SK-N-SH (cell line): ENCODE data around the gene PHKA2. TPM values are rescaled to one million over a fixed set of nuclear protein-coding genes. Genes with fewer than 3 reads are reported as not detected.

ENCODE experiments used
- CTCF ChIA-PET: fragments of 300-600, 350-600 bp; formaldehyde crosslinking; extraction: SDS; loops from one replicate; lab custom pipeline; 2021; lab: Yijun Ruan, JAX
- POLR2A ChIA-PET: fragments of 350-600 bp; sonication (Branson Sonifier 250); formaldehyde crosslinking; extraction: SDS; loops from one replicate; lab custom pipeline; 2020; ENCODE audit warnings: antibody characterized with exemption, inconsistent platforms; lab: Yijun Ruan, JAX
- DNase-seq: peaks from one replicate; pipeline ENCODE4 v3.0.0; 2012
- H2AFZ ChIP-seq: fragments of 200-600 bp; sonication (generic); 2 replicates; pipeline ENCODE4 v1.8.1; 2016; ENCODE audit warnings: antibody characterized with exemption, mild to moderate bottlenecking, low read depth
- H3F3A ChIP-seq: fragments of 200-600 bp; sonication (generic); replicated peaks from 2 replicates; pipeline ENCODE3; 2016; ENCODE audit warnings: antibody characterized with exemption, mild to moderate bottlenecking; ENCODE audit not compliant: insufficient read depth
- H3K27ac ChIP-seq, 2 experiments: fragments of 200-500 bp in 1 of 2; fragments of 200-600 bp in 1 of 2; sonication (Bioruptor generic) in 1 of 2; sonication (generic), shearing (Covaris generic) in 1 of 2; 2 replicates each; pipeline versions ENCODE4 v1.5.1 to v1.6.1; 2014 to 2016; ENCODE audit warnings: low read depth in 2 of 2, inconsistent platforms in 1 of 2, low read length in 1 of 2, mild to moderate bottlenecking in 1 of 2, mixed read lengths in 1 of 2
- H3K27me3 ChIP-seq: fragments of 200-600 bp; sonication (generic), shearing (Covaris generic); 2 replicates; pipeline ENCODE4 v1.6.1; 2016; ENCODE audit warnings: mixed run types; ENCODE audit not compliant: insufficient read depth
- H3K36me3 ChIP-seq, 2 experiments: fragments of 200-500 bp in 1 of 2; fragments of 200-600 bp in 1 of 2; sonication (Bioruptor generic) in 1 of 2; sonication (generic) in 1 of 2; replicated peaks in 1 of 2; 2 replicates each; pipeline versions ENCODE3 to v1.5.1; 2014 to 2016; ENCODE audit warnings: low read length in 1 of 2, mild to moderate bottlenecking in 1 of 2; ENCODE audit not compliant: insufficient read depth in 2 of 2, control insufficient read depth in 1 of 2
- H3K4me1 ChIP-seq, 2 experiments: fragments of 200-500 bp in 1 of 2; fragments of 200-600 bp in 1 of 2; sonication (Bioruptor generic) in 1 of 2; sonication (generic), shearing (Covaris generic) in 1 of 2; 2 replicates each; pipeline versions ENCODE4 v1.5.1 to v1.6.1; 2014 to 2016; ENCODE audit warnings: low read depth in 1 of 2, low read length in 1 of 2, mixed run types in 1 of 2; ENCODE audit not compliant: insufficient read depth in 2 of 2, control insufficient read depth in 1 of 2
- H3K4me2 ChIP-seq: fragments of 200-600 bp; sonication (generic), shearing (Covaris generic); 2 replicates; pipeline ENCODE4 v1.6.1; 2017; ENCODE audit warnings: mixed run types
- H3K4me3 ChIP-seq, 2 experiments: fragments of 200-500 bp in 1 of 2; fragments of 200-600 bp in 1 of 2; sonication (Bioruptor generic) in 1 of 2; sonication (generic), shearing (Covaris generic) in 1 of 2; 2 replicates each; pipeline versions ENCODE4 v1.5.1 to v1.8.1; 2014 to 2016; ENCODE audit warnings: low read depth in 2 of 2, inconsistent platforms in 1 of 2, low read length in 1 of 2, mild to moderate bottlenecking in 1 of 2, mixed read lengths in 1 of 2, moderate library complexity in 1 of 2
- H3K79me2 ChIP-seq: fragments of 200-600 bp; sonication (generic); 2 replicates; pipeline ENCODE4 v1.8.1; 2017; ENCODE audit warnings: mild to moderate bottlenecking; ENCODE audit not compliant: insufficient read depth
- H3K9ac ChIP-seq: fragments of 200-600 bp; sonication (generic); 2 replicates; pipeline ENCODE4 v1.6.1; 2017; ENCODE audit warnings: mixed run types
- H3K9me2 ChIP-seq: fragments of 200-600 bp; sonication (generic); 2 replicates; pipeline ENCODE4 v1.6.1; 2017; ENCODE audit warnings: mixed run types
- H3K9me3 ChIP-seq: fragments of 200-600 bp; sonication (generic); 2 replicates; pipeline ENCODE4 v1.6.1; 2017; ENCODE audit warnings: mixed run types, mild to moderate bottlenecking, moderate library complexity
- H4K20me1 ChIP-seq: fragments of 200-600 bp; sonication (generic); 2 replicates; pipeline ENCODE4 v1.6.1; 2017; ENCODE audit warnings: mild to moderate bottlenecking, mixed run types; ENCODE audit not compliant: insufficient read depth
- CTCF ChIP-seq: fragments of 200-600 bp; sonication (generic); IDR thresholded peaks from 2 replicates; pipeline ENCODE4 v1.6.1; 2017; ENCODE audit warnings: antibody characterized with exemption, mild to moderate bottlenecking, moderate library complexity
- ELF1 ChIP-seq: IDR thresholded peaks from 2 replicates; pipeline ENCODE4 v1.4.0; 2012
- GABPA ChIP-seq: IDR thresholded peaks from 2 replicates; pipeline ENCODE4 v1.4.0; 2012; ENCODE audit warnings: low read depth, mild to moderate bottlenecking
- JUND ChIP-seq: IDR thresholded peaks from 2 replicates; pipeline ENCODE4 v1.4.0; 2012
- NFIC ChIP-seq: IDR thresholded peaks from 2 replicates; pipeline ENCODE4 v1.4.0; 2012; ENCODE audit warnings: borderline replicate concordance
- PBX3 ChIP-seq: IDR thresholded peaks from 2 replicates; pipeline ENCODE4; 2012
- POLR2AphosphoS5 ChIP-seq: IDR thresholded peaks from 2 replicates; pipeline ENCODE4 v1.6.1; 2012; ENCODE audit warnings: low read depth, low read length
- REST ChIP-seq: IDR thresholded peaks from 2 replicates; pipeline ENCODE4 v1.6.1; 2012; ENCODE audit warnings: mild to moderate bottlenecking, low read depth, low read length, moderate library complexity
- RXRA ChIP-seq: IDR thresholded peaks from 2 replicates; pipeline ENCODE4 v1.4.0; 2012; ENCODE audit warnings: low read depth, mild to moderate bottlenecking, borderline replicate concordance
- SMC3 ChIP-seq: IDR thresholded peaks from 2 replicates; pipeline ENCODE4 v1.6.1; 2012; ENCODE audit warnings: low read depth, low read length, improper control_type of control experiment
- TCF12 ChIP-seq: IDR thresholded peaks from 2 replicates; pipeline ENCODE4 v1.4.0; 2012
- USF1 ChIP-seq: IDR thresholded peaks from 2 replicates; pipeline ENCODE4 v1.4.0; 2012; ENCODE audit warnings: low read depth, borderline replicate concordance
- WGBS: methylation state at CpG from one replicate; pipeline ENCODE4 v1.1.6; 2017; ENCODE audit warnings: low lambda C conversion rate; 5-methylcytosine and 5-hydroxymethylcytosine counted together
- polyA plus RNA-seq, 3 experiments: library from polyadenylated mRNA; depleted of rRNA; stranded (reverse); fragments of >200 nt; gene quantifications; 2 replicates each; pipeline ENCODE4 v1.2.3, GENCODE V29; 2012

Gene PHKA2
- polyA plus RNA-seq, 1 of the 3 experiments (the other 2 are of a cell fraction), result 20.5 TPM

- CTCF ChIA-PET, result interaction anchor here (1.5 kb wide), 1 partner anchor 53 kb away, joined by 5 read pairs; no protein-coding TSS in a partner anchor
Observed at GRCh38 chrX:18984381-18985185, 669 bp upstream of the PHKA2 start.

GRCh38 chrX:18981124-18981807 lies 2.6 kb downstream of the PHKA2 start:
- WGBS, result 48% methylated on average over 6 of the region's 6 CpGs
- Histone ChIP-seq H3K27ac (no peak overlapping the region), H3K27me3 (no peaks in the 10 kb centered on the region), H3K9ac (no peak overlapping the region), H4K20me1 (no peaks in the 10 kb centered on the region), H3K9me3 (no peaks in the 10 kb centered on the region), H2AFZ (no peak overlapping the region), H3K36me3 (no peaks in the 10 kb centered on the region), H3F3A (no peaks in the 10 kb centered on the region), H3K79me2 (peaks cover 15% of the 10 kb centered on the region; the same call in 1 of the 2 replicates), H3K9me2 (no peaks in the 10 kb centered on the region), H3K4me1 (peaks cover 0 to 6% of the 10 kb centered on the region in 2 experiments; a peak in 2 of 4 replicates), H3K4me3 (no peak overlapping the region), H3K4me2 (no peak overlapping the region)
- CTCF ChIA-PET, result interaction anchor here (1.1 kb wide), 1 partner anchor 352 kb away, joined by 5 read pairs; no protein-coding TSS in a partner anchor
- DNase-seq, result no peak
- POLR2A ChIA-PET, result no interaction called here
- TF ChIP-seq REST, result no peak
- TF ChIP-seq TCF12, result no peak
- TF ChIP-seq PBX3, result no peak
- no peak for TF ChIP-seq JUND
- no peak for TF ChIP-seq RXRA

More at GRCh38 chrX:18984381-18985185, 669 bp upstream of the PHKA2 start:
- H3K4me3 ChIP-seq, result peak overlapping the region; percentile 67 to 71
- H3K9me3 ChIP-seq, result no peaks in the 10 kb centered on the region
- POLR2A ChIA-PET, result interaction anchor here (1.3 kb wide), 1 partner anchor 25 kb away, joined by 3 read pairs; no protein-coding TSS in a partner anchor
- H3K36me3 ChIP-seq, result no peaks in the 10 kb centered on the region
- no peaks in the 10 kb centered on the region for H3F3A ChIP-seq
- peaks cover 15% of the 10 kb centered on the region; the same call in 1 of the 2 replicates for H3K79me2 ChIP-seq
- peaks cover 0 to 6% of the 10 kb centered on the region in 2 experiments; a peak in 2 of 4 replicates for H3K4me1 ChIP-seq
- DNase-seq, result peak; percentile 91
- no peaks in the 10 kb centered on the region for H3K9me2 ChIP-seq
- H3K27ac ChIP-seq, result peak overlapping the region; percentile 73 to 80
- H4K20me1 ChIP-seq, result no peaks in the 10 kb centered on the region
- H3K4me2 ChIP-seq, result peak overlapping the region; percentile 78
- peak overlapping the region; percentile 84; the same call in 1 of the 2 replicates for H2AFZ ChIP-seq
- peak; percentile 61 for TF ChIP-seq POLR2AphosphoS5
- TF ChIP-seq ELF1, result 0 out of 2 replicates have a peak, but pooled peaks have one; percentile 54
- no peak for TF ChIP-seq NFIC
- TF ChIP-seq GABPA, result peak; percentile 81
- TF ChIP-seq USF1, result no peak
- TF ChIP-seq SMC3, result no peak
- peak; percentile 49 for TF ChIP-seq CTCF
- TF ChIP-seq JUND, result no peak
- WGBS, result 46% methylated on average over 20 of the region's 71 CpGs
- H3K9ac ChIP-seq, result peak overlapping the region; percentile 83
- H3K27me3 ChIP-seq, result no peaks in the 10 kb centered on the region
